ENCODE data around the gene NPDC1.
A peak's percentile ranks its signal among the peaks of the same experiment; 100 is the strongest.
"Not testable (repeated sequence)": the region's sequence is repeated elsewhere in the genome, so short reads cannot be mapped to it uniquely, and the experiment has no call there.

NPDC1 gene

GRCh38 chr9:137038916-137039315 is 7.1 kb downstream of the NPDC1 start:
- no peak for DNase-seq

DNA sequence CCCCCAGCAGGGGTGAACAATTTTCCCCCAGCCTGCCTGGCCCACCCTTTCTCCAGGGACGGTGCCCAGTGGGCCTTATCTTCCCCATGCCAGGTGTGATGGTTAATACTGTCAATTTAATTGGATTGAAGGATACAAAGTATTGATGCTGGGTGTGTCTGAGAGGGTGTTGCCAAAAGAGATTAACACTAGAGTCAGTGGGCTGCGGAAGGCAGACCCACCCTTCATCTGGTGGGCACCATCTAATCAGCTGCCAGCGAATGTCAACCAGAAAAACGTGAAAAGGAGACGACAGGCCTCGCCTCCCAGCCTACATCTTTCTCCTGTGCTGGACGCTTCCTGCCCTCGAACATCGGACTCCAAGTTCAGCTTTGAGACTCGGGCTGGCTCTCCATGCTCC is 8.5 kb downstream of the NPDC1 start:
- no peak for DNase-seq

GRCh38 chr9:137037035-137037434 is 8.9 kb downstream of the NPDC1 start:
- DNase-seq, result no peak

DNA sequence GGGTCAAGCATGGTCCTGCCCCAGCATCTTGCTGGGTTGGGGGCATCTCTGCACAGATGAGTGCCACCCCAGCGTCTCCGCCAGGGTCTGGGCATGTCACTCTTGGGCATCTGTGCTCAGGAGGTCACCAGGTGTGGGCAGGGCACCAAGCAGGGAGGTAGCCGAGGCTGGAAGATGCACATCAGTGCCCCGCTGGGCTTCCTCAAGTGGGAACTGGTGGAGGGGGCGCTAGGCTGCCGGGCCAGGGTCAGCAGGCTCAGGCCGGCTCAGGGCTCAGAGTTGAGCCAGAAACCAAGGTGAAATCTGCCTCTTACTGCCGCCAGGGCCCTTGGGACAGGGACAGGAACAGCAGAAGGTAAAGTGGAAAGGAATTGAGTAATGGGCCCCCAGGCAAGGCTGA is 10.0 kb downstream of the NPDC1 start:
- DNase-seq, result no peak

GRCh38 chr9:137035507-137035834 is 10.5 kb downstream of the NPDC1 start:
- DNase-seq, result no peak

GRCh38 chr9:137034709-137035506 is 11.1 kb downstream of the NPDC1 start:
- DNase-seq, result peak; percentile 88

- no peak for DNase-seq
These were observed 11.8 kb downstream of the NPDC1 start for GRCh38 chr9:137034039-137034708.

DNA sequence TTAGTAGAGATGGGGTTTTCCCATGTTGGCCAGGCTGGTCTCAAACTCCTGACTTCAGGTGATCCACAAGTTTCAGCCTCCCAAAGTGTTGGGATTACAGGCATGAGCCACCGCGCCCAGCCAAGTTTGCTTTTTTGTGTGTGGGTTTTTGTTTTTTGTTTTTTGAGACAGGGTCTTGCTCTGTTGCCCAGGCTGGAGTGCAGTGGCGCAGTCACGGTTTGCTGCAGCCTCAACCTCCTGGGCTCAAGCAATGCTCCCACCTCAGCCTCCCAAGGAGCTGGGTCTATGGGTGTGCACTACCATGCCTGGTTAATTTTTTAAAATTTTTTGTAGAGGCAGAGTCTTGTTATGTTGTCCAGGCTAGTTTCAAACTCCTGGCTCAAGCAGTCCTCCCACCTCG is 12.5 kb downstream of the NPDC1 start:
- not testable (repeated sequence) for DNase-seq

GRCh38 chr9:137032858-137033257 is 13.1 kb downstream of the NPDC1 start:
- DNase-seq, result peak; percentile 40

DNA sequence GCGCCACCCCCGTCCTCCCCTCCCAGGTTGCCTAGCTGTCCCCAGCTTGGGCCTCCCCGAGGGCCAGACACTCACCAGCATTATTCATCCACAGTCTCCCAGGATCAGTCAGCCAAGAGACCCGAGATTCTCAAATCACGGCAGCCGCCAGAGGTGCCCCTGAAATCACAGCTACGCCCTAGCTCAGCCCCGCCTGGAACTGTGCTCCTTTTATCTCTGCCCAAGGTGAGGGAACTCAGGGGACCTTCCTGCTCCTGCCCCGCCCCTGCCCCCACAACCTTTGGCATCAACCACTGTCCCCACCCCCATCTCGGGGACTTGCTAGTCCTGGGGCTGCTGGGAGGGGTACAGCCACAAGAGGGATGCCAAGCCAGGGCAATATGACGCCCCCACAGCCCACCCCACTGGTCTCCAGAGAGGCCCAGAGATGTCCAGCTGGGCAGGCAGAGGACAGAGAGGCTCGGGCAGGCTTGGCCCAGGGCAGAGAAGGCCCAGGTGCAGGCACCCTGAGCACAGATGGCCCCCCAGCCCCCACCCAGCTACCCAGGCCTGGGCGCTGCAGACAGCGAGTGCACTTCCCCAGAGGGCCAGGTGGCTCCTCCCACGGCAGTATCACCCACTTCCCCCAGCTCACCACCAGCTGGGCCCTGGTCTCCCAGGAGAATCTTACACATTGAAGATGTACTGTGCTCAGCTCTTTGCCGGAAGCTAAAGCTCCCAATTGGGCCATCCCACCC is 13.9 kb downstream of the NPDC1 start, which contains the start of gene FUT7:
Gene FUT7, minus strand, starts transcription at position 185 of the 737 bp plus-strand sequence. Its CDS starts 97 bp downstream, at position 88.
- peak; percentile 56 for DNase-seq

GRCh38 chr9:137030538-137031527 is 15.1 kb downstream of the NPDC1 start:
- peak; percentile 60 for DNase-seq

DNA sequence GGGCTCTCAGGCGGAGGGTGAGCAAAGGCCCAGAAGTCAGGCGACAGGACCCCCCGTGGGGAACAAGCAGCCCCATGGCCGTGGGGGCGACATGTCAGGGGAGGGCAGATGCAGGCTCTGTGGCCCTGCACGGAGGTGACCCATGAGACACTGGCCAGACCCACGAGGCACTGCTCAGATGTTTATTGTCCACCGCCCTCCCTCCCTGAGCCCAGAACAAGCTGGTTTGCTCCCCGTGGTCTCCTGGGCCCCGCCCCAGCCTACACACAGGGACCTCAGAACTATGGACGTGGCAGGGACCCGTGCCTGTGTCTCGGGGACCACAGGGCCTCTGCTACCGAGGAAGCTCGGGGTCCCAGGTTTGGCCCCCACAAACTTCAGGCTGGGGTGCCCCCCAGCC is 16.0 kb downstream of the NPDC1 start:
- DNase-seq, result no peak

DNA sequence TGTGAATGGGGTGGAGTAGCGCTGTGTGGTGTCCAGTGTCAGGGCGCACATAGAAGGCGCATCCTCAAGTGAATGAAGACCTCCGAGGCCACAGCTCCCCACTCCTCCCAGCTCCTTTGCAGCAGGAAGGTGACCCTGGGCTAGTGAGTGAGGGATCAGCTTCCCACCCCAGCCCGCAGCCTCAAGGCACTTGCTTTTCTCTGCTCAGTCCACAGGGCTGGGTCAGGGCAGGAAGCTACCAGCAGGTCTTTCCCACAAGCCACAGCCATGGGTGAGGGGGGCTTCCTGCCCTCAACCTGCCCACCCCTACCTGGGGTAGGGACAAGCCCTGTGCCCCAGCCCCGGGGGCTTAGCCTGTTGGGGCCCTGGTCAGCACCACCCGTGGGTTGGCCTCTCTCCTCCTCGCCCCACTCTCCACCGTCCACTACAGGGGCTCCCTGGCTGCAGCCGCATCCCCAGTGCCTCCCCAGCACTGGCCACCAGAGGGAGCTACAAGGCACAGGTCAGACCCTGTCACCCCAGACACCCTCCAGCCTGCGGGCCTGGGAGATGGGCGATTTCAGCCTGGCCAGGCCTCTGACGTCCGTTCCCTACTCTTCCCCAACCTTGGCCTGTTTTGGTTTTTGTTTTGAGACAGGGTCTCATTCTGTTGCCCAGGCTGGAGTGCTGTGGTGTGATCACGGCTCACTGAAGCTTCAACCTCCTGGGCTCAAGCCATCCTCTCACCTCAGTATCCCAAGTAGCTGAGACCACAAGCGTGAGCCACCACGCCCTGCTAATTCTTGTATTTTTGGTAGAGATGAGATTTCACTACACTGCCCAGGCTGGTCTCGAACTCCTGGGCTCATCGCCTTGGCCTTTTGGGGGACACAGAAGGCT is 16.7 kb downstream of the NPDC1 start:
- peak; percentile 70 for DNase-seq

GRCh38 chr9:137028263-137029057 is 17.5 kb downstream of the NPDC1 start:
- DNase-seq, result peak; percentile 76

GRCh38 chr9:137027369-137028262 is 18.4 kb downstream of the NPDC1 start, which contains the start of gene ABCA2:
ABCA2 (minus strand) TSS chr9:137028237; CDS start chr9:137028140, 97 bp downstream.
- DNase-seq, result no peak

- DNase-seq, result no peak
These were observed 19.1 kb downstream of the NPDC1 start for GRCh38 chr9:137026828-137027227.

GRCh38 chr9:137026384-137026783 is 19.6 kb downstream of the NPDC1 start:
- DNase-seq, result no peak

DNA sequence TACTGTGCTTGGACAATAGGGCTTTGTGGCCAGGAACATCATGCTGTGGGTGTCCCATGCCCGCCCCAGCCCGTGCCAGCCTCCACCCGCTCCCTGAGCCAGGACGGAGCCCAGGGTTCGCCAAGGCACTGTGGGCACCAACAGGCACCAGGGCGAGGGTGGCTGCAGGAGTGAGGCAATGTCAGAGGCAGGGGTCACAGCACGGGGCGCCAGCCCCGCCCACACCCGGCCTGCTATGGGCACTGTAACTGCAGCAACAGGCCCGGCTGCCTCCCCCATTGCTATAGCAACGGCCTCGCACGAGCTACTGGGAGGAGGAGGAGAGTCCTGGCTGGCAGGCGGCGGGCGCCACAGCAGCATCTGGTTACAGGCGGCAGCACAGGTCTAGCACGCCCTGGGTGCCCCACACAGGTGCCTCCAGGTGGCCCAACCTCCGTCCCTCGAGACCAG is 20.4 kb downstream of the NPDC1 start:
- DNase-seq, result peak; percentile 28

GRCh38 chr9:137023583-137023991 is 22.4 kb downstream of the NPDC1 start:
- DNase-seq, result no peak

Data from CD4-positive, alpha-beta T cell treated with Interleukin-21 for 1 hour (primary cell).